Fibroblast of lung (primary cell): Measurements from ENCODE around the gene CAPNS2.

Experiments used
- EZH2 ChIP-seq: IDR thresholded peaks from 2 replicates; pipeline ENCODE4 v1.5.1; 2012; ENCODE audit warnings: low read length, control low read depth, mild to moderate bottlenecking; ENCODE audit errors: missing control alignments
- TF ChIP-seq, protein P1 (sequence below), 2 donors: IDR thresholded peaks in 1 of 2; conservative IDR thresholded peaks in 1 of 2; 1 replicate in 1 of 2; 2 replicates in 1 of 2; pipeline ENCODE4 v1.5.1; 2011 to 2012; ENCODE audit warnings: low read length in 2 of 2, control low read depth in 1 of 2, inconsistent platforms in 1 of 2, low read depth in 1 of 2, mild to moderate bottlenecking in 1 of 2

DNA sequence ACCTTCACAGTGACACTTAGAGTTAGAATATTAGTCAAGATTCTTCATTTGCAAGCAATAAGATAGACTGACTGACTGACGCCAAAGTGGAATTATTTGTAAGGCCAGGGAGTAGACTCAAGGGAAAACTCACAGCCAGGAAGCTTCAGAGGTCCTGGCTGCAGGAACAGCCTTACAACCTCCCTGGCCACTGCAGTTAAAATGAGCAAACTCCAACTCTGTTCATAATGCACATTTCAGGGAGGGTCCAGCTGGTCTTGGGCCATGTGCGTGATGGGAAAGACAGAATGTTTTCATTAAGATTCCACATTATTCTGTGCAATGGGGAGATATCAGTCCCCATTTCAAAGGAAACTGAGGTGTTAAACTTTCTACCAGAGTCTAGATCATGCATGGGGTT, 9.9 kb downstream of the CAPNS2 start:
- TF ChIP-seq, protein P1, sequence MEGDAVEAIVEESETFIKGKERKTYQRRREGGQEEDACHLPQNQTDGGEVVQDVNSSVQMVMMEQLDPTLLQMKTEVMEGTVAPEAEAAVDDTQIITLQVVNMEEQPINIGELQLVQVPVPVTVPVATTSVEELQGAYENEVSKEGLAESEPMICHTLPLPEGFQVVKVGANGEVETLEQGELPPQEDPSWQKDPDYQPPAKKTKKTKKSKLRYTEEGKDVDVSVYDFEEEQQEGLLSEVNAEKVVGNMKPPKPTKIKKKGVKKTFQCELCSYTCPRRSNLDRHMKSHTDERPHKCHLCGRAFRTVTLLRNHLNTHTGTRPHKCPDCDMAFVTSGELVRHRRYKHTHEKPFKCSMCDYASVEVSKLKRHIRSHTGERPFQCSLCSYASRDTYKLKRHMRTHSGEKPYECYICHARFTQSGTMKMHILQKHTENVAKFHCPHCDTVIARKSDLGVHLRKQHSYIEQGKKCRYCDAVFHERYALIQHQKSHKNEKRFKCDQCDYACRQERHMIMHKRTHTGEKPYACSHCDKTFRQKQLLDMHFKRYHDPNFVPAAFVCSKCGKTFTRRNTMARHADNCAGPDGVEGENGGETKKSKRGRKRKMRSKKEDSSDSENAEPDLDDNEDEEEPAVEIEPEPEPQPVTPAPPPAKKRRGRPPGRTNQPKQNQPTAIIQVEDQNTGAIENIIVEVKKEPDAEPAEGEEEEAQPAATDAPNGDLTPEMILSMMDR (conservative IDR thresholded peaks at IDR 0.05 in 1 of 2, IDR thresholded peaks at IDR 0.05 in 1 of 2; ENCODE audit: low read depth in 1 of 2, low read length in 2 of 2) = no peak
- TF ChIP-seq EZH2 = no peak
